ENCODE measurements around the gene ITPR2.

ITPR2 gene

DNA sequence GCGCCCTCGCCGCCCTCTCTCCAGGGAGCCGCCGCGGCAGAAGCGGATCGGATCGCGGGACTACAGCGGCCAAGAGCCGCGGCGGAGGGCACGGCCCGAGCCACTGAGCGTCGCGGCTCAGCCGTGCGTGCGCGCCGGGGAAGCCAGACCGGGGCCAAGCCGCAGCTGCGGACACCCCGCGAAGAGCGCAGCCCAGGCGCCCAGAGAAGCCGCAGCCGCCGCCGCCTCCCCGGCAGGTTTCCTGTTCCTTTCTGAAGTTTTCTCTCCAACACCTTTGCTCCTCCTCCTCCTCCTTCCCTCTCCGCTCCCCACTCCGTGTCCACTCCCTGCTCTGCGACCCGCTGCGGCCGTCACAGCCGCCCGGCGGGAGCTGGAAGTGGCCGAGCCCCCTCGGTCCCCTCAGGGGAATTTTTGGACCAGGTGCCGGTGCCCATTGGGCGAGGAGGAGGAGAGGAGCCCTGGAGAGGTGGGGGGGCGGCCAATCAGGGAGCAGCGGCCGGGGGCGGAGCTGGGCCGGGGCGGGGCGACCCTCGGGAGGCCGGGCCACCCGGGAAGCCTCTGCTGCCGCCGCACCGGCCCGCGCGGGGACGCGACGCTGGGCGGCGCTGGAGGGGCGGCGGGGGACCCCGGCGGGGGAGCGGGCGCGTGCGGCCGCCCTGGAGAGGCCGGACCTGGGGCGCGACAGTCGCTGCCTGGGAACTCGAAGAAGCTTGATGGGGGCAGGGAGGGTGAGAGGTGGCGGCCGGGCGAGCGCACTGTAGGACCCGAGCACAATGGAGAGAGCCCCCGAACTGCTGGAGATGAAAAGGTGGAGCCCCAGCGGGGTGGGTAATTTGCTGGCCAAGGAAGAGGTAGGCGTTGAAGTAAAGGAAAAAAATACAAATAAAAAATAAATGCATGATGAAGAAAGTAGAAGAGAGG lies at the start of gene ITPR2:
TSS of gene ITPR2 (minus strand) at position 373 of the 921 bp plus-strand sequence. CDS start 413 bp downstream, outside the sequence.
- TF ChIP-seq EZH2phosphoT487 (IDR thresholded peaks at IDR 0.05; ENCODE audit: low read depth) (no peak), CTCF (IDR thresholded peaks at IDR 0.05; ENCODE audit: low read depth, low read length) (no peak)
- Histone ChIP-seq H2AFZ (ENCODE audit: low read depth, low read length) (peak within 1 kb of the TSS; percentile 47), H3K4me2 (ENCODE audit: low read length) (peak within 1 kb of the TSS; percentile 96), H4K20me1 (ENCODE audit: insufficient read depth, low read length) (peaks cover 34% of the 10 kb centered on the region), H3K4me3 (ENCODE audit: low read length) (peak within 1 kb of the TSS; percentile 91), H3K36me3 (replicated peaks; ENCODE audit: low read depth, low read length) (peaks cover 17% of the 10 kb centered on the region), H3K9me3 (ENCODE audit: insufficient read depth, low read length) (no peaks in the 10 kb centered on the region), H3K4me1 (ENCODE audit: low read length) (peaks cover 36% of the 10 kb centered on the region), H3K9ac (ENCODE audit: low read length) (peak within 1 kb of the TSS; percentile 98), H3K79me2 (ENCODE audit: low read length) (peaks cover 47% of the 10 kb centered on the region), H3K27me3 (ENCODE audit: low read depth, low read length) (no peaks in the 10 kb centered on the region), H3K27ac (ENCODE audit: low read length) (peak within 1 kb of the TSS; percentile 90)

DNA sequence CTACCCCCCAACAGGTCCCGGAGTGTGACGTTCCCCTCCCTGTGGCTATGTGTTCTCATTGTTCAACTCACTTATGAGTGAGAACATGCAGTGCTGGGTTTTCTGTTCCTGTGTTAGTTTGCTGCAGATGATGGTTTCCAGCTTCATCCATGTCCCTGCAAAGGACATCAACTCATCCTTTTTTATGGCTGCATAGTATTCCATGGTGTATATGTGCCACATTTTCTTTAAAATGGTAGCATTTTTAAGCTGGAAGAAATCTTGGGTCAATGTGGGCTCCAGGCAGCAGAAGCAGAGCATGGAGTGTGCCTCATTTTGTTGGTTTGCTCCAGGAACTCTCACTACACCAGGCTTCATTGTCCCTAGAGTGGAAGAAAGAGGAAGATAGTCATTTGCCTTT lies 47.6 kb upstream of the ITPR2 start:
- no peaks in the 10 kb centered on the region for H3K27me3 ChIP-seq (ENCODE audit: low read depth, low read length)
- H3K79me2 ChIP-seq (ENCODE audit: low read length): no peaks in the 10 kb centered on the region
- H4K20me1 ChIP-seq (ENCODE audit: insufficient read depth, low read length): no peaks in the 10 kb centered on the region
- no peak overlapping the region for H3K4me3 ChIP-seq (ENCODE audit: low read length)
- H2AFZ ChIP-seq (ENCODE audit: low read depth, low read length): no peak overlapping the region
- H3K4me1 ChIP-seq (ENCODE audit: low read length): peaks cover 17% of the 10 kb centered on the region
- H3K36me3 ChIP-seq (replicated peaks; ENCODE audit: low read depth, low read length): no peaks in the 10 kb centered on the region
- H3K9ac ChIP-seq (ENCODE audit: low read length): no peak overlapping the region
- H3K9me3 ChIP-seq (ENCODE audit: insufficient read depth, low read length): no peaks in the 10 kb centered on the region
- H3K27ac ChIP-seq (ENCODE audit: low read length): no peak overlapping the region
- TF ChIP-seq CTCF (IDR thresholded peaks at IDR 0.05; ENCODE audit: low read depth, low read length) (no peak), EZH2phosphoT487 (IDR thresholded peaks at IDR 0.05; ENCODE audit: low read depth) (no peak)
- H3K4me2 ChIP-seq (ENCODE audit: low read length): no peak overlapping the region

GRCh38 chr12:26878661-26879119 lies 45.7 kb upstream of the ITPR2 start:
- TF ChIP-seq CTCF (IDR thresholded peaks at IDR 0.05; ENCODE audit: low read depth, low read length) (no peak), EZH2phosphoT487 (IDR thresholded peaks at IDR 0.05; ENCODE audit: low read depth) (no peak)
- H3K9ac ChIP-seq (ENCODE audit: low read length): no peak overlapping the region
- H3K27ac ChIP-seq (ENCODE audit: low read length): no peak overlapping the region
- H3K9me3 ChIP-seq (ENCODE audit: insufficient read depth, low read length): no peaks in the 10 kb centered on the region
- H3K4me2 ChIP-seq (ENCODE audit: low read length): no peak overlapping the region
- H3K4me3 ChIP-seq (ENCODE audit: low read length): no peak overlapping the region
- H2AFZ ChIP-seq (ENCODE audit: low read depth, low read length): no peak overlapping the region
- peaks cover 15% of the 10 kb centered on the region; the same call in 1 of the 2 replicates for H3K4me1 ChIP-seq (ENCODE audit: low read length)
- no peaks in the 10 kb centered on the region for H4K20me1 ChIP-seq (ENCODE audit: insufficient read depth, low read length)
- no peaks in the 10 kb centered on the region for H3K36me3 ChIP-seq (replicated peaks; ENCODE audit: low read depth, low read length)
- H3K79me2 ChIP-seq (ENCODE audit: low read length): no peaks in the 10 kb centered on the region
- H3K27me3 ChIP-seq (ENCODE audit: low read depth, low read length): no peaks in the 10 kb centered on the region

DNA sequence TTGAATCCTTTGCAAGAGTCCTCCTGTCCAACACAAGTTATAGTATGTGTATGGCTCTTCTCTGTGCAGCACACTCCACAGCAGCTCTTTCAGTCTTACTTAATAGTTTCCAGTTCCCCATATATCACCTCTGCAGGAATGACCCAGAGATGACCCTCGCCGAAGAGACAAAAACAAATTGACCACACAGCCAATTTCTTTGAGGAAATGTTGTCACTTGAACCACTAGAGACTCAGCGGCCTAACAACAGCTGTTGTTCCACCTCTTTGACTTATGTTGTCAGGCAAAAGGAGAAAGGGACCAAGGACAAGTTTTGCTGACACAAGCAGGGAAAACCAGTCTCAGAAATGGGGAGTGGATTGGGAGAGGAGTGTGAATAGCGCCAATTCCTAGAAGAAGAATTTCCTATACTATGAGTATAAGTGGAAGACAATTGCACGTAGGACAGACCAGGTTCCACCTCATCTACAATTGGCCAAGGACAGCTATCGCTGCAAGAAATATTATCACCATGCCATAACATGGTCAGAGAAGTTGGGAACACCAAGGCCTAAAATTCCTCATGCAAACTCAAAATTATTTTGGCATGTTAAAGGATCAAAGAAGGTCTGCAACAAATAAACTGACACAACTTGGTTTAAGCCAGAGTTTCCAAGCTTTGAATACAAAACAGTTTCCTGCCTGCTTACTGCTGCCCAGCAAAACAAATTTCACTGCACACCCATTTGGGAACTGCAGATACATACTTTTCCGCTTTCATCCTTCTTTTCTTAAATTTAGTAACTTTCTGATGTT lies 41.7 kb upstream of the ITPR2 start:
- Histone ChIP-seq H3K9ac (ENCODE audit: low read length) (no peak overlapping the region), H3K4me1 (ENCODE audit: low read length) (peaks cover 40% of the 10 kb centered on the region), H3K4me3 (ENCODE audit: low read length) (no peak overlapping the region), H3K27me3 (ENCODE audit: low read depth, low read length) (peaks cover 8% of the 10 kb centered on the region; the same call in 1 of the 2 replicates), H3K4me2 (ENCODE audit: low read length) (no peak overlapping the region), H4K20me1 (ENCODE audit: insufficient read depth, low read length) (no peaks in the 10 kb centered on the region), H2AFZ (ENCODE audit: low read depth, low read length) (no peak overlapping the region), H3K9me3 (ENCODE audit: insufficient read depth, low read length) (no peaks in the 10 kb centered on the region), H3K79me2 (ENCODE audit: low read length) (no peaks in the 10 kb centered on the region), H3K36me3 (replicated peaks; ENCODE audit: low read depth, low read length) (no peaks in the 10 kb centered on the region), H3K27ac (ENCODE audit: low read length) (no peak overlapping the region)
- TF ChIP-seq CTCF (IDR thresholded peaks at IDR 0.05; ENCODE audit: low read depth, low read length) (no peak), EZH2phosphoT487 (IDR thresholded peaks at IDR 0.05; ENCODE audit: low read depth) (no peak)

All from OCI-LY3 (cell line).